ENCODE results near the gene ZFPM1. TPM values are rescaled to one million over a fixed set of nuclear protein-coding genes. Genes with fewer than 3 reads are reported as not detected.

ZFPM1 gene
- total RNA-seq, 1 donor from 2014 or later: 3.6 TPM

GRCh38 chr16:88585269-88585668 lies 132.2 kb downstream of the ZFPM1 start:
- DNase-seq (no peak), ATAC-seq (ENCODE audit: poor library complexity) (no peak)
- intact Hi-C loops (cut with DNase I): no loop called here

GRCh38 chr16:88585927-88586581 lies 133.0 kb downstream of the ZFPM1 start:
- DNase-seq (no peak), ATAC-seq (ENCODE audit: poor library complexity) (no peak)
- intact Hi-C loops (cut with DNase I): no loop called here

Small RNA genes within 50 kb of the gene (microRNA-seq; reads per million reads assigned to microRNA genes)
- not detected for gene MIR5189

Other genes with a start within 250 kb of the ZFPM1 start
- 0.94 TPM for gene ZNF469, start 70.3 kb upstream of the ZFPM1 start, total RNA-seq
- 23.5 TPM for gene ZC3H18, start 117.1 kb downstream of the ZFPM1 start, total RNA-seq
- not detected for gene IL17C, start 185.3 kb downstream of the ZFPM1 start, total RNA-seq
- gene CYBA, start 197.8 kb downstream of the ZFPM1 start, total RNA-seq: 53.7 TPM
- gene MVD, start 209.8 kb downstream of the ZFPM1 start, total RNA-seq: 21.9 TPM
- gene SNAI3, start 233.2 kb downstream of the ZFPM1 start, total RNA-seq: 3.0 TPM